ENCODE measurements around the gene ARHGEF4.

DNA sequence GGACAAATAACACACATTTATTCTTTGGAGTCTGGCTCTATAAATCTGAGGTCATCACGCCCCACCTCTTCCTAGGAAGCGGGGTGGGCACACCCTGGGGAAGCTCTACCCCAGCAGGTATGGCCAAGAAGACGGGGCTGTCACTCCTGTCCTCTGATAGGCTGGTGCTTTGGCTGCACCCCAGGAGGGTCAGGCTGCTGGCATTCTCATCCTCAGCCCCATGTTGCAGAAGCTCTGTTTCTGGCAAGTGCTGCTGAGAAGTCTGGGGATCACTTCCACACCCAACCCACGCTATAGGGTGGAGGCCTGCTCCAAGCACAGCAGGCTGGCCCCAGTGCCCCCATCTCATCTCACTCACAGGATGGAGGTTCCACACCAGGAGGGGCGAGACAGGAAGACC is 17.6 kb downstream of the ARHGEF4 start:
- TF ChIP-seq POLR2A (IDR thresholded peaks at IDR 0.05) = no peak
- TF ChIP-seq, protein P1, sequence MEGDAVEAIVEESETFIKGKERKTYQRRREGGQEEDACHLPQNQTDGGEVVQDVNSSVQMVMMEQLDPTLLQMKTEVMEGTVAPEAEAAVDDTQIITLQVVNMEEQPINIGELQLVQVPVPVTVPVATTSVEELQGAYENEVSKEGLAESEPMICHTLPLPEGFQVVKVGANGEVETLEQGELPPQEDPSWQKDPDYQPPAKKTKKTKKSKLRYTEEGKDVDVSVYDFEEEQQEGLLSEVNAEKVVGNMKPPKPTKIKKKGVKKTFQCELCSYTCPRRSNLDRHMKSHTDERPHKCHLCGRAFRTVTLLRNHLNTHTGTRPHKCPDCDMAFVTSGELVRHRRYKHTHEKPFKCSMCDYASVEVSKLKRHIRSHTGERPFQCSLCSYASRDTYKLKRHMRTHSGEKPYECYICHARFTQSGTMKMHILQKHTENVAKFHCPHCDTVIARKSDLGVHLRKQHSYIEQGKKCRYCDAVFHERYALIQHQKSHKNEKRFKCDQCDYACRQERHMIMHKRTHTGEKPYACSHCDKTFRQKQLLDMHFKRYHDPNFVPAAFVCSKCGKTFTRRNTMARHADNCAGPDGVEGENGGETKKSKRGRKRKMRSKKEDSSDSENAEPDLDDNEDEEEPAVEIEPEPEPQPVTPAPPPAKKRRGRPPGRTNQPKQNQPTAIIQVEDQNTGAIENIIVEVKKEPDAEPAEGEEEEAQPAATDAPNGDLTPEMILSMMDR (IDR thresholded peaks at IDR 0.05) = no peak

All from esophagus squamous epithelium (tissue), 4 donors.